ENCODE measurements around the gene CD8B2. TPM values are rescaled to one million over a fixed set of nuclear protein-coding genes. Genes with fewer than 3 reads are reported as not detected.
A peak's percentile ranks its signal among the peaks of the same experiment; 100 is the strongest.

The CD8B2 gene
- polyA plus RNA-seq, 2 of the 4 experiments (the other 2 are of a cell fraction): not detected

GRCh38 chr2:106540886-106541285, 53.7 kb downstream of the CD8B2 start:
- CTCF ChIA-PET: interaction anchor here (0.8 to 1.8 kb wide), 2 partner anchors 9 to 11 kb away, joined by 3 to 5 read pairs; no protein-coding TSS in a partner anchor
- 80% methylated on average over 5 of the region's 5 CpGs for WGBS (ENCODE audit: missing lambda C conversion rate)
- DNase-seq (ENCODE audit: low read depth in 1 of 2, low spot score in 1 of 2): no peak

GRCh38 chr2:106541333-106541732, 54.2 kb downstream of the CD8B2 start:
- H3K4me1 ChIP-seq: no peaks in the 10 kb centered on the region
- CTCF ChIA-PET: interaction anchor here (0.8 kb wide), 1 partner anchor 8 kb away, joined by 3 read pairs; no protein-coding TSS in a partner anchor

More at GRCh38 chr2:106540886-106541285, 53.7 kb downstream of the CD8B2 start:
- H3K4me1 ChIP-seq: no peaks in the 10 kb centered on the region
- H3K4me3 ChIP-seq: no peak overlapping the region
- ATAC-seq (no peak), FAIRE-seq (no peak)
- POLR2A ChIA-PET: no interaction called here
- no peaks in the 10 kb centered on the region for H3K9me3 ChIP-seq
- H3K4me2 ChIP-seq: no peak overlapping the region
- no peak overlapping the region for H3K27ac ChIP-seq
- TF ChIP-seq MYC (IDR thresholded peaks at IDR 0.05; ENCODE audit: borderline replicate concordance, low read length) (no peak), SREBF2 (IDR thresholded peaks at IDR 0.05) (no peak), HMGXB4 (CRISPR knock-in tag; IDR thresholded peaks at IDR 0.05; ENCODE audit: borderline replicate concordance) (no peak), RCOR1 (IDR thresholded peaks at IDR 0.05; ENCODE audit: low read depth, low read length) (no peak), HOXA7 (CRISPR knock-in tag; IDR thresholded peaks at IDR 0.05) (no peak), HEYL (CRISPR knock-in tag; IDR thresholded peaks at IDR 0.05) (no peak)

GRCh38 chr2:106542746-106543359, 55.7 kb downstream of the CD8B2 start:
- peak overlapping the region; percentile 54 to 62; a peak in 4 of 6 replicates for H3K27ac ChIP-seq
- H3K4me3 ChIP-seq: peak overlapping the region; percentile 41
- FAIRE-seq (no peak), DNase-seq (ENCODE audit: low read depth in 1 of 2, low spot score in 1 of 2) (peak; percentile 59 to 72), ATAC-seq (peak; percentile 89 to 98)
- H3K9me3 ChIP-seq: no peaks in the 10 kb centered on the region
- ChIA-PET CTCF (interaction anchor here (0.8 to 3.2 kb wide), 14 partner anchors 9 to 440 kb away, joined by 3 to 19 read pairs (median 4); no protein-coding TSS in a partner anchor), POLR2A (no interaction called here)
- H3K4me1 ChIP-seq: no peaks in the 10 kb centered on the region
- peak overlapping the region; percentile 93 for H3K4me2 ChIP-seq
- WGBS (ENCODE audit: missing lambda C conversion rate): 6% methylated on average over 24 of the region's 24 CpGs
- TF ChIP-seq SMC3 (IDR thresholded peaks at IDR 0.05) (peak; percentile 91), CHD4 (IDR thresholded peaks at IDR 0.05; ENCODE audit: borderline replicate concordance) (no peak), TP53 (CRISPR knock-in tag; IDR thresholded peaks at IDR 0.05) (no peak), HOXB13 (CRISPR knock-in tag; IDR thresholded peaks at IDR 0.05; ENCODE audit: low read depth) (no peak), CBX8 (IDR thresholded peaks at IDR 0.05) (no peak), ZFP36 (IDR thresholded peaks at IDR 0.05; ENCODE audit: borderline replicate concordance, partially characterized antibody) (no peak), NR3C1 (IDR thresholded peaks at IDR 0.05) (no peak), RAD21 (conservative IDR thresholded peaks at IDR 0.05 in 1 of 2, IDR thresholded peaks at IDR 0.05 in 1 of 2) (peak; percentile 92 to 94), SREBF2 (IDR thresholded peaks at IDR 0.05) (no peak), CEBPB (IDR thresholded peaks at IDR 0.05) (no peak), TFCP2L1 (CRISPR knock-in tag; IDR thresholded peaks at IDR 0.05) (no peak), JUN (IDR thresholded peaks at IDR 0.05) (no peak), GATA3 (IDR thresholded peaks at IDR 0.05; ENCODE audit: borderline replicate concordance) (no peak), CTCF (IDR thresholded peaks at IDR 0.05) (peak; percentile 89), BHLHE40 (IDR thresholded peaks at IDR 0.05; ENCODE audit: low read depth, low read length) (no peak), ZC3H11A (IDR thresholded peaks at IDR 0.05) (no peak), REST (IDR thresholded peaks at IDR 0.05) (no peak), MAX (IDR thresholded peaks at IDR 0.05) (no peak), CHD2 (IDR thresholded peaks at IDR 0.05; ENCODE audit: low read length, partially characterized antibody) (no peak), NPAS2 (CRISPR knock-in tag; IDR thresholded peaks at IDR 0.05; ENCODE audit: borderline replicate concordance) (no peak), HDAC2 (IDR thresholded peaks at IDR 0.05) (no peak)

More at GRCh38 chr2:106541333-106541732, 54.2 kb downstream of the CD8B2 start:
- 88% methylated on average over 4 of the region's 4 CpGs for WGBS (ENCODE audit: missing lambda C conversion rate)
- H3K4me3 ChIP-seq: no peak overlapping the region
- FAIRE-seq (no peak), ATAC-seq (no peak), DNase-seq (ENCODE audit: low read depth in 1 of 2, low spot score in 1 of 2) (no peak)
- TF ChIP-seq KDM1A (IDR thresholded peaks at IDR 0.05; ENCODE audit: low read depth) (no peak), TFCP2L1 (CRISPR knock-in tag; IDR thresholded peaks at IDR 0.05) (no peak), CHD2 (IDR thresholded peaks at IDR 0.05; ENCODE audit: low read length, partially characterized antibody) (no peak), MAZ (IDR thresholded peaks at IDR 0.05; ENCODE audit: borderline replicate concordance, low read depth, low read length) (no peak)
- H3K4me2 ChIP-seq: no peak overlapping the region
- no peaks in the 10 kb centered on the region for H3K9me3 ChIP-seq
- no peak overlapping the region for H3K27ac ChIP-seq
- POLR2A ChIA-PET: no interaction called here

Data from A549 (cell line).